UCSD-AML1 (cell line): ENCODE data around the gene EVL.
"Not testable (repeated sequence)": the region's sequence is repeated elsewhere in the genome, so short reads cannot be mapped to it uniquely, and the experiment has no call there.

Source experiments
- DNase-seq: peaks from one replicate; lab custom pipeline; 2025; ENCODE audit not compliant: unreplicated experiment; lab: John Stamatoyannopoulos, UW

Gene EVL

DNA sequence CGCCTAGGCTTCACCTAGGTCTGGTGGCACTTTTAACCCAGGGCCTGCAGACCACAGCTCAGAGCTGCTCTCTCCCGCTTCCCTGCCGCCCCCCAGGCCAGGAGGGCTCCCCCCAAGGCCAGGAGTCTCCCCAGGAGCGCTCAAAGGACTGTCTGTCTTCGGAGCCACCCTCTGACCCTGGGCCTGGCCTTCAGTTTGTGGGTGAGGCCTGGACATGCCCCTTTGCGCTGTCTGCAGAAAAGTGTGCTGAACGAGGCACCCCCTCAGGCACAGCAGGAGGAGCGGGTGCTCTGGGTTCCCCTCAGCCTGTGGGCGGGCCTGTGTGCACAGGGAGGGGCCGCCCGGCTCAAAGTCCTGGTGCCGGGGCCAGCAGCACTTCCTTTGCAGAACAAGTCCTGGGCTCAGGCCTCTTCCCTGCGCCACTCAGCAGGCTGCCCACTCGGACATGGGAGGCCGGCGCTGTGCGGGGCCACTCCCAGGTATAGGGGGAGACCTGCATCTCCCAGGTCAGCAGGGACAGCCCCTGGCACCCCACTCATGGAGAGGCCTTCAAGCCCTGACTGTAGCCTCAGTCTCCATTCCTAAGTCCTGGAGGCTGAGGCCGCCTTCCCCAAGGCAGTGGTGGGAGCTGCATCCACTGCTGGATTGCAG, 79.9 kb downstream of the EVL start:
- no peak for DNase-seq

DNA sequence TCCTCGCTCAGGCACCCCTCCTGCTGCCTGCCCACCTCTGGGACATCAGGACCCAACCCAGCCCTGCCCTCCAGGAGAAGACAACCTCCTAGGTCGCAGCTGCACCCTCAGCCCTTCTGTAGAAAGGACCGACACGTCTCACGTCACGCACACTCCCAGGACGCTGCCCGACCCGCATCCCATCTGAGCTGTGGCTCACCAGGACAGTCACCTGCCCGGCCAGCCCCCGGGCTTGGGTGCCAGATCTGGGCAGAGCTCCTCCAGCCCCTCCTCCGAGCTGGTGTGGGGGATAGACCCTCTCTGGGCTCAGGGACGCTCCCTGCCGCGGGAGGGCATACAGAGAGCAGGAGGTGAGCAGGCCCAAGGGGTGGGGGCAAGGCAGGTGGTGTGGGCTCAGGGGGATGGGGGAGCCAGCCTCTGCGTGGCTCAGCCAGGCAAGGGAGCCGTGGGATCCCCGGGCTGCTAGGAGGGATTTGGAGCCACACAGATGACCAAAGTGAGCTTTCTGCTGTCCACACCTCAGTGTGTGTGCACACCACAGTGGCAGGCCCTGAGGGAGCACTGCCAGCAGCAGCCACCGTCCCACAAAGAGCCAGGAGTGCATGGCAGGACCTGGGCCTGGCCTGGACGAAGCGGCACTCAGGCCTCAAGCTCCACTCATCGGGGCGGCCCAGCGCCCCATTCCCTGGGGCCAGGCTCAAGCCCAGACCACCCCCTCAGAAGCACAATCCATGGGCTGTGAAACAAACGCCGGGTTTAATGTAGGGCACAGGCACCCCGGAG, 80.7 kb downstream of the EVL start:
- DNase-seq: no peak

DNA sequence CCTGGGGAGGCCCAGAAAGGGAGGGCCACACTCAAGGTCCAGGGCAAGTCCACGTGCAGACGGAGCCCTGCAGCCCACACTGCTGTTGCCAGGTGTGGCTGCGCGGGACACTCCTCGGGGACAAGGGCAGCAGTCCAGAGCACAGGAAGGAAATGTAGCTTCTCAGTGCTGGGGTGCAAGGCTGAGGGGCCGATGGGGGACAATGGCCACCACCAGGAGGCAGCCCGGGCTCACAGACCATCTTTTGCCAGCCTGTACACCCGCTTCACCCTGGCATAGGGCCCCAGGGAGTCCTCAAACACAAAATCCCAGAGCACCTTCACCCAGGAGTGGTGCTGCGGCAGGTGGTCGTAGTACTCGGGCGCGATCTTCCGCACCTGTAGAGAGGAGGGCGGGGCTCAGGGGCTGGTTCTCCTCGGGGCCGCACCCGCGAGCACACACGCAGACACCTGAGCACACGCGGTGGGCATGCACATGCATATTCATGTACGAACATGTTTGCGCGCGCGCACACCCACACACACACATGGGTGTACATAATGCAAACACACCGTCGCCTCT, 81.4 kb downstream of the EVL start:
- DNase-seq: peak; percentile 33

DNA sequence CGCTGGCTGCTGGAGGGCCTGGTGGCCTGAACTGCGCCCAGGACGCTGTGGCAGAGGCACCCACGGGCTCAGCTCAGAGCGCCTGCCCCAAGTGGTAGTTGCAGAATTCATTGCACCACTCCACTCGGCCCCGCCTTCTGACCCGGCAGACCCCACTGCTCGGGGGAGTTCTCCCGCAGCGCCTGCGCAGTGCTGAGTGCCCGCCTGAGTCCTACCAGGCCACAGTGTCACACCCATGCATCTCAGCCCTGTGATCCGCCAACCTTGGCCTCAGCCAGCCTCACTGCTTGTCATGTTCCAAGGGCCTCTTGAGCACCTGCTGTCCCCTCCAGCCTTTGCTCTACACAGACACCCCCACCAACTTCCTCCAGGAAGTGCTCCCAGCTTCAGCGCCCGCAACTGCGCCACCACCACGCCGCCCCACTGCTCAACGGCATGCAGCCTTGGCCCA, 82.0 kb downstream of the EVL start:
- peak; percentile 52 for DNase-seq

- no peak for DNase-seq
Observed at GRCh38 chr14:100147691-100148464, 82.7 kb downstream of the EVL start.

GRCh38 chr14:100148837-100149731, 83.9 kb downstream of the EVL start:
- no peak for DNase-seq

GRCh38 chr14:100149851-100150611, 84.8 kb downstream of the EVL start:
- DNase-seq: no peak

DNA sequence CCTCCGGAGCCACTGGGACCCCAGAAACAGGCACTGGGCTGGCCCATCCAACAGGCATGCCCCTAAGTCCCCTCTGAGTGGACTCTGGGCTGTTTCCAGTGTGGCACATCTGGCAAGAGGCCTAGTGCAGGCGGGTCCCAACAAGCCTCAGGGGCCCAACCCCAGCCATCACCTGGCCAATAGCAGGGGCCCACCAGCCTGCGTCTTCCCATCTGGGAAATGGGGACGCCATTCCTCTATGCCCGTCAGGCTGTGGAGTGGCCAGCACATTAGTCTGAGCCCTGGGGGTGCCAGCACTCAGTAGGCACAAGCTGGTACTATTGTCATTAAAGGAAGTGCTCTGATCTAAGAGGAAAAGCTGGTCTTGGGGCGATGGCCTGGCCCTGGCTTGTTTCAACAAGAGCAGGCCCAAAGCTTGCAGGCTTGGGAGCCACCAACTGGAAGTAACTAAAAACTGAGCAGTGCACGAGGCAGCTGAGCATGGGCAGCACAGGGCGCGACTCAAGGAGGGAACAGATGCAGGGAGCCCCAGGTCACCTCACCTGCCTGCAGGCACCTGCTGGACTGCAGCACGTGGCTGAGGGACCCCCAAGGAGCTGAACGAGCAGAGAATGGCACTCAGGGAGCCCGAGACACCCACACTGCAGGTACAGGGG, 85.8 kb downstream of the EVL start:
- DNase-seq: no peak

GRCh38 chr14:100152091-100152490, 86.9 kb downstream of the EVL start:
- DNase-seq: no peak

DNA sequence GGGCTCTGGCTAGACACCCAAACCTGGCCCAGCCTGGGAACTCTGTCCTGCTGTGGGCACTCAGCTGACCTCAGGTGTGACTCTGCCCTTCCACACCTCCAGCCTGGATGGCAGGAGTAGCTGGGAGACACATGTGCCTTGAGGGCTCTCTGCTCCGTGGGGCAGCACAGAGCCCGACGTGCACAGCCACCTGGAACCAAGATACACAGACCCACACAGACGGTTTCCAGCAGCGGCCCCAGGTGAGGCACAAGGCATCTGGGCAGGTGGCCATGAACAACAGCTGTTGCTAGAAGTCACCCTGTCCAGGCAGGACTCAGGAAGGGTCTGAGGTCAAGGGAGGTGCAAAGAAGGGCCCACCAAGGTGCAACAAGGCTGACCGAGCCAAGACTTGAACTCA, 88.3 kb downstream of the EVL start:
- no peak for DNase-seq

DNA sequence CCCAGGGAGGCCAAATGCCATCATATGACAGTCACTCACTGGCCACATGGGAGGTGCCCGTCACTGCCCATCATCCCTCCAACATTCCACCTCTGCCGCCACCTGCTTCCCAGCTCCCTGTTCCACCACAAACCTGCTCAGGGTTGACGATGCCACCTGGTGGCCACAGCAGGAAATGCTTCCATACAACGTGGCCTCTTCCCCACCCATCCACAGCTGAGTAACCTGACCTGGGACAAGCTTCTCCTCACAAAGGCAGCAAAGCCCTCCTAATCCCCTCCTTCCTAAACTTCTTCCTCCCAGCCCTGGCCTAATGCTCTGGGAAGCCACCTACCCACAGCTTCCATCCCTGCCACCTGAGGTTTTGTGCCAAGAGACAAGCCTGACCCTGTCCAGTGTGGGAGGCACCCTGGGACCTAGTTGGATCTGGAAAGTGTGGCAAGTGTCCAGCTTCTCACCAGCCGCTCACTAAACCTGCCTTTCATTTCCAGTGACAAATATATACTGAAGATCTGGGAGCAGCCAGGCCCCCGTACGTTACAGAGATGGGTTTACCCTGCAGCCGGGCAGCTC, 89.9 kb downstream of the EVL start:
- DNase-seq: peak; percentile 37

GRCh38 chr14:100155756-100156616, 90.8 kb downstream of the EVL start:
- no peak for DNase-seq

- no peak for DNase-seq
Observed at GRCh38 chr14:100156776-100157175, 91.6 kb downstream of the EVL start.

GRCh38 chr14:100157548-100158232, 92.5 kb downstream of the EVL start:
- not testable (repeated sequence) for DNase-seq

- no peak for DNase-seq
Observed at GRCh38 chr14:100158566-100159093, 93.4 kb downstream of the EVL start.

GRCh38 chr14:100159094-100159864, 94.1 kb downstream of the EVL start, which contains the start of gene DEGS2:
TSS of gene DEGS2 (minus strand) at chr14:100159645. CDS start at chr14:100159587, 58 bp downstream.
- DNase-seq: no peak
